Activated CD8-positive, alpha-beta T cell treated with anti-CD3 and anti-CD28 coated beads for 36 hours (primary cell): ENCODE measurements around the gene IRX4. TPM values are rescaled to one million over a fixed set of nuclear protein-coding genes. Genes with fewer than 3 reads are reported as not detected.
"Not testable (repeated sequence)": the region's sequence is repeated elsewhere in the genome, so short reads cannot be mapped to it uniquely, and the experiment has no call there.

Experiments
- ATAC-seq: fragments of 200-7000 bp; cut with Tn5 transposase; one replicate; pipeline ENCODE4 v1.10.0; 2021; ENCODE audit warnings: mild to moderate bottlenecking, moderate library complexity
- CTCF ChIA-PET: fragments of 350-600 bp; sonication (Branson Sonifier 250); formaldehyde crosslinking; loops from one replicate; lab custom pipeline; 2021; ENCODE audit warnings: antibody characterized with exemption; lab: Charles Lee
- POLR2A ChIA-PET: fragments of 350-600 bp; sonication (Branson Sonifier 250); formaldehyde crosslinking; loops from one replicate; lab custom pipeline; 2021; ENCODE audit warnings: antibody characterized with exemption; lab: Charles Lee
- DNase-seq: peaks from one replicate; pipeline ENCODE4 v3.0.0-alpha.2; 2020
- H3K27ac Mint-ChIP-seq: one replicate; pipeline ENCODE4 v1.8.0; 2021; ENCODE audit warnings: mild to moderate bottlenecking, mixed read lengths
- H3K27me3 Mint-ChIP-seq: one replicate; pipeline ENCODE4 v1.8.0; 2021; ENCODE audit warnings: mixed read lengths
- H3K36me3 Mint-ChIP-seq: one replicate; pipeline ENCODE4 v1.8.0; 2021; ENCODE audit warnings: low read depth, mixed read lengths
- H3K4me1 Mint-ChIP-seq: one replicate; pipeline ENCODE4 v1.8.0; 2021; ENCODE audit warnings: low read depth, mixed read lengths
- H3K4me3 Mint-ChIP-seq: one replicate; pipeline ENCODE4 v1.8.0; 2021; ENCODE audit warnings: mild to moderate bottlenecking, moderate library complexity, mixed read lengths
- H3K9me3 Mint-ChIP-seq: one replicate; pipeline ENCODE4 v1.8.0; 2021; ENCODE audit warnings: mixed read lengths
- intact Hi-C: fragments of 100-400 bp; cut with micrococcal nuclease; formaldehyde crosslinking; loops from one replicate; pipeline ENCODE4 v1.10.0; 2022
- total RNA-seq, 2 experiments: library from RNA; stranded (reverse); gene quantifications; one replicate each; pipeline ENCODE4 v1.2.3, GENCODE V29; 2021
- TF ChIP-seq, protein P1 (sequence below): fragments of 200-600 bp; IDR thresholded peaks from one replicate; pipeline ENCODE4 v1.8.0; 2022; ENCODE audit warnings: antibody characterized with exemption, mild to moderate bottlenecking

Gene IRX4
- total RNA-seq, 2 experiments from 2014 or later: not detected

DNA sequence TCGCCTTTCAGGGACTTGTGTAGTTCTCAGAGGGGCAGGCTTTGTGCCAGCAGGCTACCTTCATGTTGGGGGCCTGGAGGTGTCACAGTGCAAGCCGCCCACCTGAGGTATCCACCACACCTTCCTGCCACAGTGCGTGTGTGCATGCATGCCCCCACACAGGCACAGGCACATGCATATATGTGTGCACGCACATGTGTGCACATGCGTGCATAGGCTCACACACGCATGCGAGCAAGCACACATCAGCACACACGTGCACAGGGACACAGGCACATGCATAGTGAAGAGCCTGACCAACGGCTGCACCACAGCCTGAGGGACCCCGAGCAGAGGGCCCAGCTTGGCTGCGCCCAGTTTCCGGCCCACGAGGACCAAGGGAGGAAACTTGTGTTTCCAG lies 36.1 kb downstream of the IRX4 start:
- no peak overlapping the region for H3K4me3 Mint-ChIP-seq
- intact Hi-C loops: no loop called here
- no peaks in the 10 kb centered on the region for H3K36me3 Mint-ChIP-seq
- no peak overlapping the region for H3K27ac Mint-ChIP-seq
- peaks cover 19% of the 10 kb centered on the region for H3K27me3 Mint-ChIP-seq
- no peak for ATAC-seq
- ChIA-PET CTCF (no interaction called here), POLR2A (no interaction called here)
- no peak for DNase-seq
- no peaks in the 10 kb centered on the region for H3K9me3 Mint-ChIP-seq
- TF ChIP-seq, protein P1, sequence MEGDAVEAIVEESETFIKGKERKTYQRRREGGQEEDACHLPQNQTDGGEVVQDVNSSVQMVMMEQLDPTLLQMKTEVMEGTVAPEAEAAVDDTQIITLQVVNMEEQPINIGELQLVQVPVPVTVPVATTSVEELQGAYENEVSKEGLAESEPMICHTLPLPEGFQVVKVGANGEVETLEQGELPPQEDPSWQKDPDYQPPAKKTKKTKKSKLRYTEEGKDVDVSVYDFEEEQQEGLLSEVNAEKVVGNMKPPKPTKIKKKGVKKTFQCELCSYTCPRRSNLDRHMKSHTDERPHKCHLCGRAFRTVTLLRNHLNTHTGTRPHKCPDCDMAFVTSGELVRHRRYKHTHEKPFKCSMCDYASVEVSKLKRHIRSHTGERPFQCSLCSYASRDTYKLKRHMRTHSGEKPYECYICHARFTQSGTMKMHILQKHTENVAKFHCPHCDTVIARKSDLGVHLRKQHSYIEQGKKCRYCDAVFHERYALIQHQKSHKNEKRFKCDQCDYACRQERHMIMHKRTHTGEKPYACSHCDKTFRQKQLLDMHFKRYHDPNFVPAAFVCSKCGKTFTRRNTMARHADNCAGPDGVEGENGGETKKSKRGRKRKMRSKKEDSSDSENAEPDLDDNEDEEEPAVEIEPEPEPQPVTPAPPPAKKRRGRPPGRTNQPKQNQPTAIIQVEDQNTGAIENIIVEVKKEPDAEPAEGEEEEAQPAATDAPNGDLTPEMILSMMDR: no peak
- no peaks in the 10 kb centered on the region for H3K4me1 Mint-ChIP-seq

DNA sequence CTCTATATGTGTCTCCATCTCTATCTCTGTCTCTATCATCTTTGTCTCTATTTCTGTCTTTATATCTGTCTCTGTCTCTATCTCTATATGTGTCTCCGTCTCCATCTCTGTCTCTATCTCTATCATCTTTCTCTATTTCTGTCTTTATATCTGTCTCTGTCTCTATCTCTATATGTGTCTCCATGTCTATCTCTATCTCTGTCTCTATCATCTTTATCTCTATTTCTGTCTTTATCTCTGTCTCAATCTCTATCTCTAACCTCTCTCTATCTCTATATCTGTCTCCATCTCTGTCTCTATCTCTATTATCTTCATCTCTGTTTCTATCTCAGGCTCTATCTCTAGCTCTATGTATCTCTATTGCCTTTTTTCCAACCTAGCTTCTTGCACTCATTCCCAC lies 37.0 kb downstream of the IRX4 start:
- no peak overlapping the region for H3K4me3 Mint-ChIP-seq
- ChIA-PET POLR2A (no interaction called here), CTCF (no interaction called here)
- DNase-seq: no peak
- no peaks in the 10 kb centered on the region for H3K36me3 Mint-ChIP-seq
- no peaks in the 10 kb centered on the region for H3K4me1 Mint-ChIP-seq
- TF ChIP-seq, protein P1: peak; percentile 8
- H3K27ac Mint-ChIP-seq: no peak overlapping the region
- H3K27me3 Mint-ChIP-seq: peaks cover 11% of the 10 kb centered on the region
- H3K9me3 Mint-ChIP-seq: no peaks in the 10 kb centered on the region
- no peak for ATAC-seq
- intact Hi-C loops: no loop called here

DNA sequence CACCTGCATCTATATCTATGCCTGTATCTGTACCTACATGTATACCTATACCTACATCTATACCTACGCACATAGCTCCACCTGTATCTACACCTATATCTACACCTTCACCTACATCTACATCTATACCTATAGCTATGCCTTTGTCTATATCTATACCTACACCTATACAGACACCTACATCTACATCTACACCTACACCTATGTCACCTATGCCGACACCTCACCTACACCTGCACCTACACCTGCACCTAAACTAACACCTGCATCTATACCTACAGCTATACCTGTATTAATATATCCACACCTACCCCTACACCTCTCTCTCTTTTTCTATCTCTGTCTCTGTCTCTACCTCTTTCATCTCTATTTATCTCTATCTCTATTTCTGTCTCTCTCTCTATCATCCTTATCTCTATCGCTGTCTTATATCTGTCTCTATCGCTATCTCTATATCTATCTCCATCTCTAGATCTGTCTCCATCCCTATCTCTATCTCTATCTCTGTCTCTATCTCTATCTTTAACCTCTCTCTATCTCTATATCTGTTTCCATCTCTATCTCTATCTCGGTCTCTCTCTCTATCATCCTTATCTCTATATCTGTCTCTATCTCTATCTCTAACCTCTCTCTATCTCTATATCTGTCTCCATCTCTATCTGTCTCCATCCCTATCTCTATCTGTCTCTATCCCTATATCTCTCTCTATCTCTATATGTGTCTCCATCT lies 37.9 kb downstream of the IRX4 start:
- ChIA-PET POLR2A (no interaction called here), CTCF (no interaction called here)
- ATAC-seq (no peak), DNase-seq (no peak)
- Mint-ChIP-seq H3K27ac (no peak overlapping the region), H3K27me3 (peaks cover 13% of the 10 kb centered on the region), H3K36me3 (no peaks in the 10 kb centered on the region), H3K9me3 (no peaks in the 10 kb centered on the region), H3K4me1 (no peaks in the 10 kb centered on the region), H3K4me3 (no peak overlapping the region)
- intact Hi-C loops: no loop called here
- TF ChIP-seq, protein P1: peak; percentile 39

DNA sequence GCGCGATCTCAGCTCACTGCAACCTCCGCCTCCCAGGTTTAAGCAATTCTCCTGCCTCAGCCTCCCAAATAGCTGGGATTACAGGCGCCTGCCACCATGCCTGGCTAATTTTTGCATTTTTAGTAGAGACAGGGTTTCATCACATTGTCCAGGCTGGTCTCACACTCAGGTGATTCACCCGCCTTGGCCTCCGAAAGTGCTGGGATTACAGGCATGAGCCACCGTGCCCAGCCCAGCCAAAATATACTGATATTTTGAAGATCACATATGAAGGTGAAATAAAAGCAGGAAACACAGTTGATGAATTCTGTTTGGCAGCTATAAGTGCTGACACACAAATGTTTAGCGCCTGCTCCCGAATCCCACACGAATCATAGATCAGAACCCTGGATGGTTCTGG lies 39.0 kb downstream of the IRX4 start:
- H3K36me3 Mint-ChIP-seq, ATAC-seq, intact Hi-C loops, H3K4me3 Mint-ChIP-seq, H3K9me3 Mint-ChIP-seq, H3K4me1 Mint-ChIP-seq, CTCF ChIA-PET, H3K27ac Mint-ChIP-seq, POLR2A ChIA-PET, DNase-seq: not testable (repeated sequence)
- H3K27me3 Mint-ChIP-seq: peaks cover 15% of the 10 kb centered on the region

DNA sequence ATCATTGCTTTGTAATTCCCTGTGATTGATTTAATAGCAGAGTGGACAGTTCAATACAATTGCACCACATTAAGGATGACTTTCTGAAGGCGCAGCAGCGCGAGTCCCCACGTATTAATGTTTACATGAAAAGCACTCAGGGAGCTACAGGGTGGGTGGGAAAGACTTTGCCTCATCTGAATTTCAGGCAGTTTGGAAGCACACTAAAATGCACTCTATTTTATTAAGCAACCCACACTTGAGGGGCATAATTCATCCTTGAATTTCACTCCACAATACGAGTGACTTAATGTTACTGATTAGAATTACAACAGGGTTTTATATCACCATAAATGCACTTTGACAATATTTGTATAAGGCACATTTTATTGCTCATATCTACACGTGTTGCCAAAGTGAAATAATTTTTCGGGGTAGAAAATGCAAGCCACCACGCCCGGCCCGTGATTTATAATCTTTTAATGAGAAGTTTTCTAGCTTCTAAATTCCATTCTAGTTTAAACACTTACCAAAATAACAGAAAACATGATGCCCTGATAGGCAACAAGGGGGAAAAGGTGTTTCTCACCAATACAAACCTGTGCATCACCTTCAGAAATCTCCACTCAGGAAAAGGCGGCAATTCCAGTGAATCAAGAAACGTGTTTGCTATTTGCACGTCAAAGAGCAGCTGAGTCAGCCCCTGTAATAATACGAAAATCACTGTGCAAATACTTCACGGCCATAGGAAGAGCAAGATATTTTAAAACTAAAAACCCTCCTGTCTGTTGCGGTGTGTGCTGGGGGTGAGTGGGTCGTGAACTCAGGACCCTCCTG lies 40.5 kb downstream of the IRX4 start:
- POLR2A ChIA-PET: no interaction called here
- Mint-ChIP-seq H3K4me1 (no peaks in the 10 kb centered on the region), H3K36me3 (no peaks in the 10 kb centered on the region), H3K4me3 (no peak overlapping the region), H3K27me3 (peaks cover 11% of the 10 kb centered on the region), H3K9me3 (no peaks in the 10 kb centered on the region), H3K27ac (no peak overlapping the region)
- CTCF ChIA-PET: no interaction called here
- DNase-seq (no peak), ATAC-seq (no peak)
- TF ChIP-seq, protein P1: no peak
- intact Hi-C loops: no loop called here
